ENCODE measurements around the gene ADORA1. TPM values are rescaled to one million over a fixed set of nuclear protein-coding genes. Genes with fewer than 3 reads are reported as not detected.

ADORA1 gene
- polyA plus RNA-seq, 1 donor (not counting 4 experiments of a cell fraction or from before 2014, with no cell fraction given), result 0.09 TPM

DNA sequence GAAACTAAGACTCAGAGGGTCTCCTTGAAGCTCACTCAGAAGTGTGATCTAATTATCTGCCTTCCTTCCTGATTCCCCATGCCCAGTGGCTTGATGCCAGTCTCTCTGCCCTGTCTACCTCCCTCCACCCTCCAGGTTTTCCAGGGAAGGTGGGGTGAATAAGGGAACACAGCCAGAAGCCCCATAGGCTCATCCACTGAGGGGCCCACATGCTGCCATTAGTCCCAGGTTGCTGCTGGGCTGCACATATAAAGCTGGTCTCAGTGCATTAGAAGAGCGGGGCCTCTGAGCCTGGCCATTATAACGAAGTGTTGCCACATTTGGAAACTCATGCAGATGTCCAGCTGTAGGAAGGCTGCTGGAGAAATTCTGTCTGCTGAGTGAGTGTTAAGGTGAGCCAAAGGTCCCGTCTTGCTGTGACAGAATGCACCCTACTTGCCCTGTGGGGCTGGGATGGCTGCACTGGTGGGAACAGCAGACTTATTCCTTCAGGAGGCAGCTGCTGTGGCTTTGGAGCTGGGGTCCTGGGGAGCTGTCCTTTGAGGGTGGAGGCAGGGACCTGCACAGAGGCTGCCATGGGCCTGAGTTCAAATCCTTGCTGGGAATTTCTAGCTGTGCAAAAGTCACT is 2.9 kb downstream of the ADORA1 start:
- no peaks in the 10 kb centered on the region for H3K9me1 ChIP-seq (ENCODE audit: control insufficient read depth, extremely low read depth, insufficient read depth, low read length)
- H4K20me1 ChIP-seq (ENCODE audit: control insufficient read depth, extremely low read depth, insufficient read depth, low read length), result no peaks in the 10 kb centered on the region
- H3K4me2 ChIP-seq (ENCODE audit: control insufficient read depth, extremely low read depth, insufficient read depth, low read depth, low read length), result no peak overlapping the region
- no peak for DNase-seq (ENCODE audit: low read depth, low spot score)
- no peak overlapping the region for H3K4me3 ChIP-seq (ENCODE audit: control insufficient read depth in 2 of 3, extremely low read depth in 1 of 3, insufficient read depth in 2 of 3, low read depth in 1 of 3, low read length in 3 of 3)
- dilution Hi-C loops (cut with MboI; ENCODE audit: extremely low pct_ligation_motif_present, low sequenced_read_pairs), result no loop called here
- H3K4me1 ChIP-seq (ENCODE audit: control insufficient read depth, extremely low read depth, insufficient read depth, low read length), result peaks cover 5% of the 10 kb centered on the region
- TF ChIP-seq, protein P1, sequence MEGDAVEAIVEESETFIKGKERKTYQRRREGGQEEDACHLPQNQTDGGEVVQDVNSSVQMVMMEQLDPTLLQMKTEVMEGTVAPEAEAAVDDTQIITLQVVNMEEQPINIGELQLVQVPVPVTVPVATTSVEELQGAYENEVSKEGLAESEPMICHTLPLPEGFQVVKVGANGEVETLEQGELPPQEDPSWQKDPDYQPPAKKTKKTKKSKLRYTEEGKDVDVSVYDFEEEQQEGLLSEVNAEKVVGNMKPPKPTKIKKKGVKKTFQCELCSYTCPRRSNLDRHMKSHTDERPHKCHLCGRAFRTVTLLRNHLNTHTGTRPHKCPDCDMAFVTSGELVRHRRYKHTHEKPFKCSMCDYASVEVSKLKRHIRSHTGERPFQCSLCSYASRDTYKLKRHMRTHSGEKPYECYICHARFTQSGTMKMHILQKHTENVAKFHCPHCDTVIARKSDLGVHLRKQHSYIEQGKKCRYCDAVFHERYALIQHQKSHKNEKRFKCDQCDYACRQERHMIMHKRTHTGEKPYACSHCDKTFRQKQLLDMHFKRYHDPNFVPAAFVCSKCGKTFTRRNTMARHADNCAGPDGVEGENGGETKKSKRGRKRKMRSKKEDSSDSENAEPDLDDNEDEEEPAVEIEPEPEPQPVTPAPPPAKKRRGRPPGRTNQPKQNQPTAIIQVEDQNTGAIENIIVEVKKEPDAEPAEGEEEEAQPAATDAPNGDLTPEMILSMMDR (optimal IDR thresholded peaks at IDR 0.05 in 1 of 3, IDR thresholded peaks at IDR 0.05 in 1 of 3, conservative IDR thresholded peaks at IDR 0.05 in 1 of 3; ENCODE audit: extremely low read depth in 1 of 3, insufficient read depth in 2 of 3, low read length in 3 of 3), result no peak
- no peak for TF ChIP-seq EZH2 (IDR thresholded peaks at IDR 0.05; ENCODE audit: low read length)
- no peak overlapping the region for H3K9ac ChIP-seq (ENCODE audit: control insufficient read depth, extremely low read depth, insufficient read depth, low read length)
- H3K27me3 ChIP-seq (ENCODE audit: control insufficient read depth, extremely low read depth, insufficient read depth, low read length), result peaks cover 40% of the 10 kb centered on the region
- no peaks in the 10 kb centered on the region for H3K9me3 ChIP-seq (ENCODE audit: control insufficient read depth, low read depth, low read length)
- H3K36me3 ChIP-seq (ENCODE audit: control insufficient read depth in 2 of 2, extremely low read depth in 1 of 2, insufficient read depth in 2 of 2, low read length in 2 of 2), result no peaks in the 10 kb centered on the region
- FAIRE-seq, result no peak
- no peak overlapping the region for H3K27ac ChIP-seq (ENCODE audit: control insufficient read depth, insufficient read depth, low read length)
- no peaks in the 10 kb centered on the region for H3K79me2 ChIP-seq (ENCODE audit: control insufficient read depth, insufficient read depth, low read length)
- no peak overlapping the region for H2AFZ ChIP-seq (ENCODE audit: control insufficient read depth, low read length)

DNA sequence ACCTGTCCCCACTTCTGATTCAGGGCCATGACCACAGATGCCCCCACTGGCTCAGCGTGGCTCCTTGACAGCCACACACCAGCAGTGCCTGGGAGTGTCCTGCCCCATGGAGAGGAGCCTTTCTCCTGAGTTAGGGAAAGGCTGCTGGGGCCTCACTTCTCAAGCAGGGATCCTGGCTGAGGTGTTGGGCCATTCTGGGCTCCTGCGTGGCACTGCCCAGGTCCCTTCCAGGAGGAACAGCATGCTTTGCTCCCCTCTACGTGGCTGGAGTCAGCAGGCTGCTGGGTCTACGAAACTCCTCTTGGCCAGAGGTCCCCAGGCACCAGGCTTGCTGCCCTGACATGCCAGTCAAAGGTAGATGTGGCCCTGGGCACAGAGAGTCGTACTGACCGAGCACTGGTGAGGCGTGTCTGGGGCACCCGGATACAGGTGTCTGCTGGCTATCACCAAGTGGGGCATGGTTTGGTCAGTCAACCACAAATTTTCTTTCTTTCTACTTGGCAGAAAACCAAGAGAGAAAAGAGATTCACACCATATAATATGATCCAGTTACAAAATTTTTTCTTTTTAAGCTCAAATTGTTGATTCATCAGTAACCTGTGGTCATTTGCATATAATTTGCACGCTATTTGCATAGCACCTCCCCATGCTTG is 4.1 kb downstream of the ADORA1 start:
- TF ChIP-seq EZH2 (IDR thresholded peaks at IDR 0.05; ENCODE audit: low read length), result no peak
- TF ChIP-seq, protein P1 (optimal IDR thresholded peaks at IDR 0.05 in 1 of 3, IDR thresholded peaks at IDR 0.05 in 1 of 3, conservative IDR thresholded peaks at IDR 0.05 in 1 of 3; ENCODE audit: extremely low read depth in 1 of 3, insufficient read depth in 2 of 3, low read length in 3 of 3), result no peak
- no peak overlapping the region for H3K9ac ChIP-seq (ENCODE audit: control insufficient read depth, extremely low read depth, insufficient read depth, low read length)
- H3K27me3 ChIP-seq (ENCODE audit: control insufficient read depth, extremely low read depth, insufficient read depth, low read length), result peaks cover 28% of the 10 kb centered on the region
- no peak overlapping the region for H3K4me2 ChIP-seq (ENCODE audit: control insufficient read depth, extremely low read depth, insufficient read depth, low read depth, low read length)
- peaks cover 12% of the 10 kb centered on the region for H3K4me1 ChIP-seq (ENCODE audit: control insufficient read depth, extremely low read depth, insufficient read depth, low read length)
- H2AFZ ChIP-seq (ENCODE audit: control insufficient read depth, low read length), result no peak overlapping the region
- no peaks in the 10 kb centered on the region for H3K79me2 ChIP-seq (ENCODE audit: control insufficient read depth, insufficient read depth, low read length)
- FAIRE-seq (no peak), DNase-seq (ENCODE audit: low read depth, low spot score) (no peak)
- H3K36me3 ChIP-seq (ENCODE audit: control insufficient read depth in 2 of 2, extremely low read depth in 1 of 2, insufficient read depth in 2 of 2, low read length in 2 of 2), result no peaks in the 10 kb centered on the region
- no peaks in the 10 kb centered on the region for H4K20me1 ChIP-seq (ENCODE audit: control insufficient read depth, extremely low read depth, insufficient read depth, low read length)
- dilution Hi-C loops (cut with MboI; ENCODE audit: extremely low pct_ligation_motif_present, low sequenced_read_pairs), result no loop called here
- H3K9me1 ChIP-seq (ENCODE audit: control insufficient read depth, extremely low read depth, insufficient read depth, low read length), result no peaks in the 10 kb centered on the region
- H3K27ac ChIP-seq (ENCODE audit: control insufficient read depth, insufficient read depth, low read length), result no peak overlapping the region
- H3K9me3 ChIP-seq (ENCODE audit: control insufficient read depth, low read depth, low read length), result no peaks in the 10 kb centered on the region
- H3K4me3 ChIP-seq (ENCODE audit: control insufficient read depth in 2 of 3, extremely low read depth in 1 of 3, insufficient read depth in 2 of 3, low read depth in 1 of 3, low read length in 3 of 3), result no peak overlapping the region
